HPDE6-E6E7 (cell line): ENCODE results near the gene GNG12.
"Not testable (repeated sequence)": the region's sequence is repeated elsewhere in the genome, so short reads cannot be mapped to it uniquely, and the experiment has no call there.

Experiments used
- DNase-seq: peaks from one replicate; pipeline ENCODE4 v3.0.0; 2011; ENCODE audit warnings: missing footprints; ENCODE audit errors: extremely low spot score

Gene GNG12

GRCh38 chr1:67683766-67684525, 149.3 kb downstream of the GNG12 start:
- no peak for DNase-seq

GRCh38 chr1:67683316-67683715, 150.0 kb downstream of the GNG12 start:
- no peak for DNase-seq

GRCh38 chr1:67682659-67683197, 150.5 kb downstream of the GNG12 start:
- peak; percentile 39 for DNase-seq

GRCh38 chr1:67680486-67680885, 152.8 kb downstream of the GNG12 start:
- DNase-seq = no peak

GRCh38 chr1:67679691-67680090, 153.6 kb downstream of the GNG12 start:
- DNase-seq = no peak

GRCh38 chr1:67677930-67678329, 155.3 kb downstream of the GNG12 start:
- DNase-seq = no peak

GRCh38 chr1:67677408-67677807, 155.9 kb downstream of the GNG12 start:
- DNase-seq = no peak

GRCh38 chr1:67676946-67677345, 156.3 kb downstream of the GNG12 start:
- DNase-seq = no peak

- no peak for DNase-seq
Measured at GRCh38 chr1:67676287-67676686, 157.0 kb downstream of the GNG12 start.

- DNase-seq = no peak
Measured at GRCh38 chr1:67675800-67676199, 157.5 kb downstream of the GNG12 start.

GRCh38 chr1:67674260-67675011, 158.8 kb downstream of the GNG12 start:
- no peak for DNase-seq

- no peak for DNase-seq
Measured at GRCh38 chr1:67673468-67674201, 159.6 kb downstream of the GNG12 start.

GRCh38 chr1:67672260-67672803, 160.9 kb downstream of the GNG12 start:
- DNase-seq = no peak

GRCh38 chr1:67668660-67669059, 164.6 kb downstream of the GNG12 start:
- DNase-seq = no peak

GRCh38 chr1:67666636-67667035, 166.6 kb downstream of the GNG12 start:
- no peak for DNase-seq

- DNase-seq = not testable (repeated sequence)
Measured at GRCh38 chr1:67665307-67665706, 168.0 kb downstream of the GNG12 start.

GRCh38 chr1:67664048-67664447, 169.2 kb downstream of the GNG12 start:
- DNase-seq = no peak

- no peak for DNase-seq
Measured at GRCh38 chr1:67662884-67663283, 170.4 kb downstream of the GNG12 start.

- no peak for DNase-seq
Measured at GRCh38 chr1:67659229-67659628, 174.0 kb downstream of the GNG12 start.

- not testable (repeated sequence) for DNase-seq
Measured at GRCh38 chr1:67657152-67657551, 176.1 kb downstream of the GNG12 start.

GRCh38 chr1:67655581-67655980, 177.7 kb downstream of the GNG12 start:
- no peak for DNase-seq

- DNase-seq = no peak
Measured at GRCh38 chr1:67653304-67653703, 180.0 kb downstream of the GNG12 start.
